Thyroid gland (tissue), 4 donors: Measurements from ENCODE around the gene NHLRC4.

ENCODE experiments used
- POLR2A ChIP-seq, 2 donors: fragments of 450-650 bp; IDR thresholded peaks; one replicate each; pipeline ENCODE4 v1.6.1; 2017; ENCODE audit warnings: antibody characterized with exemption in 2 of 2, mild to moderate bottlenecking in 2 of 2, moderate library complexity in 1 of 2
- TF ChIP-seq, protein P1 (sequence below), 6 experiments: fragments of 200-600 bp in 3 of 6; fragments of 450-650 bp in 3 of 6; sonication (generic) in 3 of 6; IDR thresholded peaks; one replicate each; pipeline ENCODE4 v1.5.1; 2016 to 2019; ENCODE audit warnings: antibody characterized with exemption in 6 of 6, mild to moderate bottlenecking in 2 of 6, inconsistent platforms in 1 of 6, moderate library complexity in 1 of 6

- TF ChIP-seq, protein P1, sequence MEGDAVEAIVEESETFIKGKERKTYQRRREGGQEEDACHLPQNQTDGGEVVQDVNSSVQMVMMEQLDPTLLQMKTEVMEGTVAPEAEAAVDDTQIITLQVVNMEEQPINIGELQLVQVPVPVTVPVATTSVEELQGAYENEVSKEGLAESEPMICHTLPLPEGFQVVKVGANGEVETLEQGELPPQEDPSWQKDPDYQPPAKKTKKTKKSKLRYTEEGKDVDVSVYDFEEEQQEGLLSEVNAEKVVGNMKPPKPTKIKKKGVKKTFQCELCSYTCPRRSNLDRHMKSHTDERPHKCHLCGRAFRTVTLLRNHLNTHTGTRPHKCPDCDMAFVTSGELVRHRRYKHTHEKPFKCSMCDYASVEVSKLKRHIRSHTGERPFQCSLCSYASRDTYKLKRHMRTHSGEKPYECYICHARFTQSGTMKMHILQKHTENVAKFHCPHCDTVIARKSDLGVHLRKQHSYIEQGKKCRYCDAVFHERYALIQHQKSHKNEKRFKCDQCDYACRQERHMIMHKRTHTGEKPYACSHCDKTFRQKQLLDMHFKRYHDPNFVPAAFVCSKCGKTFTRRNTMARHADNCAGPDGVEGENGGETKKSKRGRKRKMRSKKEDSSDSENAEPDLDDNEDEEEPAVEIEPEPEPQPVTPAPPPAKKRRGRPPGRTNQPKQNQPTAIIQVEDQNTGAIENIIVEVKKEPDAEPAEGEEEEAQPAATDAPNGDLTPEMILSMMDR (IDR thresholded peaks at IDR 0.05), result no peak
- TF ChIP-seq POLR2A (IDR thresholded peaks at IDR 0.05), result no peak
These were observed 32.7 kb upstream of the NHLRC4 start for GRCh38 chr16:534135-534534.
